Measurements from ENCODE around the gene MACO1. TPM values are rescaled to one million over a fixed set of nuclear protein-coding genes. Genes with fewer than 3 reads are reported as not detected.

MACO1 gene
- total and polyA plus RNA-seq, 10 donors: 6.9 to 21.0 (median 17.3) TPM

- peaks cover 0 to 6% (median 0%) of the 10 kb centered on the region in 6 donors for H3K36me3 ChIP-seq
- 1% methylated on average over 37 to 99 of the region's 99 CpGs for WGBS, 5 donors
Observed at GRCh38 chr1:25543425-25544242, 112.9 kb downstream of the MACO1 start, which contains the start of gene LDLRAP1. Gene LDLRAP1, plus strand, starts transcription at chr1:25543606. Its CDS starts 93 bp downstream, at chr1:25543699.

GRCh38 chr1:25544243-25544764, 113.6 kb downstream of the MACO1 start:
- DNase-seq: no peak
- intact Hi-C loops (cut with DNase I; ENCODE audit: low total_unique reads): no loop called here
- peak overlapping the region; percentile 75 to 92 (median 88) for H3K27ac ChIP-seq
- 7 to 15% (median 10%) methylated on average over 17 to 25 of the region's 25 CpGs for WGBS, 5 donors
- peaks cover 0 to 6% (median 0%) of the 10 kb centered on the region in 6 donors for H3K36me3 ChIP-seq
- peak overlapping the region; percentile 74 to 96 (median 86) for H3K4me3 ChIP-seq
- TF ChIP-seq POLR2A (IDR thresholded peaks at IDR 0.05): no peak
- TF ChIP-seq POLR2AphosphoS5 (IDR thresholded peaks at IDR 0.05): no peak
- no peak for TF ChIP-seq CTCF (IDR thresholded peaks at IDR 0.05 in 8 of 11, conservative IDR thresholded peaks at IDR 0.05 in 3 of 11)
- peaks cover 0 to 4% (median 0%) of the 10 kb centered on the region in 7 donors for H3K27me3 ChIP-seq (replicated peaks in 1 of 7)
- H3K9me3 ChIP-seq: no peaks in the 10 kb centered on the region
- H3K4me1 ChIP-seq: peaks cover 31 to 86% (median 69%) of the 10 kb centered on the region in 6 donors

More at GRCh38 chr1:25543425-25544242, 112.9 kb downstream of the MACO1 start, which contains the start of gene LDLRAP1:
- peak; percentile 88 to 93 (median 88) for TF ChIP-seq POLR2AphosphoS5 (IDR thresholded peaks at IDR 0.05)
- peak in 1 of 3 donors; percentile 87 for TF ChIP-seq POLR2A (IDR thresholded peaks at IDR 0.05)
- peak in 1 of 11 experiments; percentile 20 for TF ChIP-seq CTCF (IDR thresholded peaks at IDR 0.05 in 8 of 11, conservative IDR thresholded peaks at IDR 0.05 in 3 of 11)
- Histone ChIP-seq H3K27ac (peak within 1 kb of the TSS; percentile 75 to 92 (median 88)), H3K4me1 (peaks cover 25 to 79% (median 63%) of the 10 kb centered on the region in 6 donors), H3K27me3 (replicated peaks in 1 of 7) (peaks cover 0 to 4% (median 0%) of the 10 kb centered on the region in 7 donors), H3K4me3 (peak within 1 kb of the TSS; percentile 74 to 96 (median 86)), H3K9me3 (no peaks in the 10 kb centered on the region)
- DNase-seq: peak; percentile 92
- intact Hi-C loops (cut with DNase I; ENCODE audit: low total_unique reads): no loop called here

GRCh38 chr1:25544819-25545218, 114.1 kb downstream of the MACO1 start:
- H3K4me3 ChIP-seq: peak overlapping the region; percentile 74 to 96 (median 86)
- no peak for DNase-seq
- WGBS, 5 donors: 37 to 54% (median 46%) methylated on average over 6 of the region's 6 CpGs
- peak overlapping the region in 7 of 8 donors; percentile 83 to 92 (median 89) for H3K27ac ChIP-seq
- intact Hi-C loops (cut with DNase I; ENCODE audit: low total_unique reads): no loop called here
- peaks cover 0 to 4% (median 0%) of the 10 kb centered on the region in 7 donors for H3K27me3 ChIP-seq (replicated peaks in 1 of 7)
- H3K4me1 ChIP-seq: peaks cover 37 to 90% (median 74%) of the 10 kb centered on the region in 6 donors
- peaks cover 0 to 6% (median 0%) of the 10 kb centered on the region in 6 donors for H3K36me3 ChIP-seq
- TF ChIP-seq POLR2AphosphoS5 (IDR thresholded peaks at IDR 0.05): peak; percentile 68 to 91 (median 83)
- no peak for TF ChIP-seq CTCF (IDR thresholded peaks at IDR 0.05 in 8 of 11, conservative IDR thresholded peaks at IDR 0.05 in 3 of 11)
- peak in 1 of 3 donors; percentile 32 for TF ChIP-seq POLR2A (IDR thresholded peaks at IDR 0.05)
- no peaks in the 10 kb centered on the region for H3K9me3 ChIP-seq
